ENCODE data around the gene CCDC127.
"Not testable (repeated sequence)": the region's sequence is repeated elsewhere in the genome, so short reads cannot be mapped to it uniquely, and the experiment has no call there.

The CCDC127 gene

GRCh38 chr5:233426-233825 is 15.5 kb upstream of the CCDC127 start:
- DNase-seq (ENCODE audit: low spot score) = not testable (repeated sequence)

GRCh38 chr5:231661-232060 is 13.7 kb upstream of the CCDC127 start:
- no peak for DNase-seq (ENCODE audit: low spot score)

GRCh38 chr5:230711-231110 is 12.8 kb upstream of the CCDC127 start:
- DNase-seq (ENCODE audit: low spot score) = no peak

GRCh38 chr5:228886-229285 is 10.9 kb upstream of the CCDC127 start:
- no peak for DNase-seq (ENCODE audit: low spot score)

- DNase-seq (ENCODE audit: low spot score) = not testable (repeated sequence)
Observed at GRCh38 chr5:227375-227774, 9.4 kb upstream of the CCDC127 start.

- no peak for DNase-seq (ENCODE audit: low spot score)
Observed at GRCh38 chr5:225334-225733, 7.4 kb upstream of the CCDC127 start.

- DNase-seq (ENCODE audit: low spot score) = no peak
Observed at GRCh38 chr5:223791-224190, 5.8 kb upstream of the CCDC127 start.

GRCh38 chr5:222951-223715 is 5.2 kb upstream of the CCDC127 start:
- DNase-seq (ENCODE audit: low spot score) = not testable (repeated sequence)

GRCh38 chr5:219991-220390 is 2.0 kb upstream of the CCDC127 start:
- peak; percentile 18 for DNase-seq (ENCODE audit: low spot score)

GRCh38 chr5:219460-219863 is 1.5 kb upstream of the CCDC127 start:
- DNase-seq (ENCODE audit: low spot score) = peak; percentile 69

- DNase-seq (ENCODE audit: low spot score) = peak; percentile 66
Observed at GRCh38 chr5:218457-219291, 721 bp upstream of the CCDC127 start.

GRCh38 chr5:216076-216475 is 1.9 kb downstream of the CCDC127 start:
- DNase-seq (ENCODE audit: low spot score) = not testable (repeated sequence)

- DNase-seq (ENCODE audit: low spot score) = peak; percentile 32
Observed at GRCh38 chr5:215256-215655, 2.7 kb downstream of the CCDC127 start.

GRCh38 chr5:213803-214395 is 4.1 kb downstream of the CCDC127 start:
- DNase-seq (ENCODE audit: low spot score) = no peak

GRCh38 chr5:208449-209114 is 9.4 kb downstream of the CCDC127 start:
- DNase-seq (ENCODE audit: low spot score) = no peak

GRCh38 chr5:207599-207998 is 10.4 kb downstream of the CCDC127 start:
- DNase-seq (ENCODE audit: low spot score) = no peak

GRCh38 chr5:206927-207536 is 10.9 kb downstream of the CCDC127 start:
- no peak for DNase-seq (ENCODE audit: low spot score)

GRCh38 chr5:206406-206805 is 11.5 kb downstream of the CCDC127 start:
- no peak for DNase-seq (ENCODE audit: low spot score)

- DNase-seq (ENCODE audit: low spot score) = no peak
Observed at GRCh38 chr5:204966-205670, 12.8 kb downstream of the CCDC127 start.

- DNase-seq (ENCODE audit: low spot score) = no peak
Observed at GRCh38 chr5:204462-204861, 13.5 kb downstream of the CCDC127 start.

- DNase-seq (ENCODE audit: low spot score) = no peak
Observed at GRCh38 chr5:204001-204400, 14.0 kb downstream of the CCDC127 start.
